IMR-90 (cell line): ENCODE measurements around the gene ADAMTS8. TPM values are rescaled to one million over a fixed set of nuclear protein-coding genes. Genes with fewer than 3 reads are reported as not detected.

ENCODE experiments used
- ATAC-seq: fragments of 200-7000 bp; cut with Tn5 transposase; 2 replicates; pipeline ENCODE4 v1.9.1; 2020; ENCODE audit warnings: low read depth, mild to moderate bottlenecking, moderate library complexity
- BruUV-seq: library from RNA; stranded (reverse); fragments of 400-500 nt; replicated peaks from 2 replicates; lab custom pipeline; 2021; lab: Mats Ljungman, UMichigan
- CTCF ChIA-PET: fragments of 300-600 bp; formaldehyde crosslinking; extraction: SDS; loops from one replicate; lab custom pipeline; 2021; ENCODE audit warnings: antibody characterized with exemption; lab: Yijun Ruan, JAX
- POLR2A ChIA-PET: fragments of 300-600 bp; sonication (Branson Sonifier 250); formaldehyde crosslinking; loops from one replicate; lab custom pipeline; 2022; ENCODE audit warnings: antibody characterized with exemption; ENCODE audit not compliant: unreplicated experiment; lab: Charles Lee
- DNase-seq: peaks from one replicate; pipeline ENCODE4 v3.0.0; 2013
- H2AFZ ChIP-seq: replicated peaks from 2 replicates; pipeline ENCODE3; 2013; ENCODE audit warnings: low read length, mild to moderate bottlenecking; ENCODE audit not compliant: poor library complexity
- H2AK5ac ChIP-seq: 2 replicates; pipeline ENCODE4 v1.6.1; 2013; ENCODE audit warnings: low read depth, low read length, inconsistent platforms
- H2AK9ac ChIP-seq: replicated peaks from 2 replicates; pipeline ENCODE3; 2013; ENCODE audit warnings: mild to moderate bottlenecking, low read depth, low read length, moderate library complexity; ENCODE audit not compliant: poor library complexity
- H2BK120ac ChIP-seq: 2 replicates; pipeline ENCODE4 v1.6.1; 2013; ENCODE audit warnings: low read depth, low read length, inconsistent platforms
- H2BK15ac ChIP-seq: 3 replicates; pipeline ENCODE4 v1.6.1; 2013; ENCODE audit warnings: low read depth, low read length, inconsistent platforms
- H2BK20ac ChIP-seq: 2 replicates; pipeline ENCODE4 v1.6.1; 2013; ENCODE audit warnings: low read depth, mild to moderate bottlenecking, inconsistent platforms, low read length, moderate library complexity
- H2BK5ac ChIP-seq: 2 replicates; pipeline ENCODE4 v1.6.1; 2013; ENCODE audit warnings: mild to moderate bottlenecking, low read depth, low read length, inconsistent platforms; ENCODE audit not compliant: poor library complexity, severe bottlenecking
- H3K14ac ChIP-seq: replicated peaks from 2 replicates; pipeline ENCODE4 v1.6.1; 2013; ENCODE audit warnings: low read depth, low read length, inconsistent platforms
- H3K18ac ChIP-seq: 2 replicates; pipeline ENCODE4 v1.6.1; 2013; ENCODE audit warnings: low read depth, low read length, control low read depth
- H3K23ac ChIP-seq: 2 replicates; pipeline ENCODE4 v1.6.1; 2013; ENCODE audit warnings: low read depth, low read length, inconsistent platforms
- H3K27ac ChIP-seq: 2 replicates; pipeline ENCODE4 v1.5.1; 2013; ENCODE audit warnings: mild to moderate bottlenecking, control low read depth, low read length; ENCODE audit not compliant: insufficient read depth
- H3K27me3 ChIP-seq: 2 replicates; pipeline ENCODE4 v1.6.1; 2013; ENCODE audit warnings: low read length; ENCODE audit not compliant: control insufficient read depth, insufficient read depth
- H3K36me3 ChIP-seq: 2 replicates; pipeline ENCODE4 v1.6.1; 2013; ENCODE audit warnings: low read length, mixed read lengths; ENCODE audit not compliant: control insufficient read depth, insufficient read depth
- H3K4ac ChIP-seq: 2 replicates; pipeline ENCODE4 v1.6.1; 2013; ENCODE audit warnings: low read depth, low read length, inconsistent platforms
- H3K4me1 ChIP-seq: 2 replicates; pipeline ENCODE4 v1.6.1; 2013; ENCODE audit warnings: low read length, mixed read lengths; ENCODE audit not compliant: control insufficient read depth, insufficient read depth
- H3K4me2 ChIP-seq: 2 replicates; pipeline ENCODE4 v1.6.1; 2013; ENCODE audit warnings: low read depth, mild to moderate bottlenecking, control low read depth, low read length, moderate library complexity
- H3K4me3 ChIP-seq: 2 replicates; pipeline ENCODE4 v1.5.1; 2013; ENCODE audit warnings: low read depth, mild to moderate bottlenecking, control low read depth, low read length, moderate library complexity; ENCODE audit not compliant: insufficient read depth
- H3K56ac ChIP-seq: 2 replicates; pipeline ENCODE4 v1.6.1; 2013; ENCODE audit warnings: low read length, inconsistent platforms; ENCODE audit not compliant: insufficient read depth; ENCODE audit errors: extremely low read depth
- H3K79me1 ChIP-seq, 2 experiments: 2 replicates each; pipeline ENCODE4 v1.6.1; 2013; ENCODE audit warnings: low read length in 2 of 2, inconsistent platforms in 1 of 2, low read depth in 1 of 2
- H3K9ac ChIP-seq: 2 replicates; pipeline ENCODE4 v1.6.1; 2013; ENCODE audit warnings: low read depth, low read length, control low read depth
- H3K9me1 ChIP-seq: 2 replicates; pipeline ENCODE4 v1.6.1; 2013; ENCODE audit warnings: low read length, inconsistent platforms; ENCODE audit not compliant: insufficient read depth
- H3K9me3 ChIP-seq: 2 replicates; pipeline ENCODE4 v1.6.1; 2013; ENCODE audit warnings: low read length; ENCODE audit not compliant: control insufficient read depth, insufficient read depth
- H4K20me1 ChIP-seq: 2 replicates; pipeline ENCODE4 v1.6.1; 2013; ENCODE audit warnings: low read length, inconsistent platforms; ENCODE audit not compliant: insufficient read depth
- H4K5ac ChIP-seq: 2 replicates; pipeline ENCODE4 v1.6.1; 2013; ENCODE audit warnings: mild to moderate bottlenecking, low read depth, low read length, control low read depth
- H4K8ac ChIP-seq, 2 experiments: 2 replicates each; pipeline ENCODE4 v1.6.1; 2013; ENCODE audit warnings: low read depth in 2 of 2, low read length in 2 of 2, control low read depth in 1 of 2, inconsistent platforms in 1 of 2
- H4K91ac ChIP-seq: 2 replicates; pipeline ENCODE4 v1.6.1; 2013; ENCODE audit warnings: low read depth, low read length, inconsistent platforms; ENCODE audit not compliant: insufficient read depth
- ELK1 ChIP-seq: fragments of 150-350 bp; IDR thresholded peaks from 2 replicates; pipeline ENCODE4 v1.6.1; 2016; ENCODE audit warnings: low read depth, mild to moderate bottlenecking, low read length, moderate library complexity, borderline replicate concordance
- MXI1 ChIP-seq: IDR thresholded peaks from 2 replicates; pipeline ENCODE4 v1.6.1; 2012; ENCODE audit warnings: low read depth, mild to moderate bottlenecking, low read length, moderate library complexity, borderline replicate concordance
- RCOR1 ChIP-seq: IDR thresholded peaks from 2 replicates; pipeline ENCODE4 v1.6.1; 2012; ENCODE audit warnings: mild to moderate bottlenecking, low read length, improper control_type of control experiment; ENCODE audit not compliant: insufficient replicate concordance
- WGBS, 2 experiments: methylation state at CpG; one replicate each; pipeline versions ENCODE4 v1.1.5 to v1.1.7; 2013; ENCODE audit warnings: missing lambda C conversion rate in 2 of 2; ENCODE audit not compliant: insufficient read length in 1 of 2; ENCODE audit errors: extremely low coverage in 2 of 2; 5-methylcytosine and 5-hydroxymethylcytosine counted together
- dilution Hi-C: fragments of 300-500 bp; cut with HindIII; formaldehyde crosslinking; loops from one replicate; pipeline ENCODE4 v1.14.3; 2018; ENCODE audit warnings: low sequenced_read_pairs; ENCODE audit not compliant: unreplicated experiment
- in situ Hi-C: fragments of 300-500 bp; cut with MboI; formaldehyde crosslinking; loops from 3 replicates; pipeline ENCODE4 v1.14.3; 2019; ENCODE audit warnings: low sequenced_read_pairs, inconsistent platforms, mixed read lengths
- intact Hi-C: fragments of 100-400 bp; cut with micrococcal nuclease; formaldehyde crosslinking; loops from 2 replicates; pipeline ENCODE4 v1.10.0; 2022
- polyA plus RNA-seq, 3 experiments: library from polyadenylated mRNA; depleted of rRNA; stranded (reverse); fragments of >200 nt; gene quantifications; 2 replicates each; pipeline ENCODE4 v1.2.3, GENCODE V29; 2012; ENCODE audit warnings: low replicate concordance in 1 of 3
- total RNA-seq: library from RNA; depleted of rRNA; stranded (reverse); fragments of >200 nt; gene quantifications from 2 replicates; pipeline ENCODE4 v1.2.3, GENCODE V29; 2012

ADAMTS8 gene
- total and polyA plus RNA-seq, 2 of the 4 experiments (the other 2 are of a cell fraction): under 0.01 to 0.60 TPM

GRCh38 chr11:130418756-130419155 is 9.7 kb downstream of the ADAMTS8 start:
- intact Hi-C loops: no loop called here
- dilution Hi-C loops: no loop called here
- Histone ChIP-seq H3K27me3 (peaks cover 7% of the 10 kb centered on the region; the same call in 1 of the 2 replicates), H4K8ac (peak overlapping the region; percentile 60 to 68; a peak in 3 of 4 replicates), H3K56ac (no peak overlapping the region), H3K4me3 (no peak overlapping the region), H4K20me1 (peaks cover under 1% of the 10 kb centered on the region; the same call in 1 of the 2 replicates), H3K9me1 (peaks cover 19% of the 10 kb centered on the region), H3K14ac (peak overlapping the region; percentile 33), H3K4me1 (peaks cover 38% of the 10 kb centered on the region), H2AK5ac (peak overlapping the region; percentile 86), H3K4ac (peak overlapping the region; percentile 90), H3K23ac (peak overlapping the region; percentile 53), H2AFZ (no peak overlapping the region), H3K4me2 (no peak overlapping the region), H3K9me3 (no peaks in the 10 kb centered on the region), H2BK20ac (peak overlapping the region; percentile 72), H3K36me3 (peaks cover 5% of the 10 kb centered on the region; the same call in 1 of the 2 replicates), H4K91ac (peak overlapping the region; percentile 89), H2AK9ac (no peak overlapping the region), H3K9ac (no peak overlapping the region), H3K79me1 (no peaks in the 10 kb centered on the region), H4K5ac (peak overlapping the region; percentile 65), H2BK120ac (peak overlapping the region; percentile 94), H3K27ac (peak overlapping the region; percentile 78; the same call in 1 of the 2 replicates), H2BK15ac (peak overlapping the region; percentile 79; the same call in 2 of the 3 replicates), H2BK5ac (peak overlapping the region; percentile 20), H3K18ac (peak overlapping the region; percentile 78)
- no TSS peak for BruUV-seq
- DNase-seq (peak; percentile 82), ATAC-seq (peak; percentile 57)
- no CpG with 5 or more reads among the region's 12 CpGs for WGBS, 2 experiments
- ChIA-PET POLR2A (no interaction called here), CTCF (interaction anchor here (0.9 to 1.3 kb wide), 2 partner anchors 13 to 29 kb away, joined by 3 to 6 read pairs; no protein-coding TSS in a partner anchor)
- in situ Hi-C loops: loop anchor here (25.0 kb wide), 2 partner anchors 1469 to 1644 kb away; no protein-coding TSS in a partner anchor
- TF ChIP-seq MXI1 (0 out of 2 replicates have a peak, but pooled peaks have one; percentile 17), RCOR1 (peak; percentile 28), ELK1 (no peak)
